GM12878 (cell line): Measurements from ENCODE around the gene UBE2M. TPM values are rescaled to one million over a fixed set of nuclear protein-coding genes. Genes with fewer than 3 reads are reported as not detected.

Experiments used
- CEBPZ ChIP-seq: fragments of 150-350 bp; IDR thresholded peaks from 2 replicates; pipeline ENCODE4 v1.6.1; 2016; ENCODE audit warnings: low read depth, low read length
- E2F4 ChIP-seq: IDR thresholded peaks from 2 replicates; pipeline ENCODE4 v1.6.1; 2012; ENCODE audit warnings: low read depth, low read length, improper control_type of control experiment
- ELK1 ChIP-seq: IDR thresholded peaks from 2 replicates; pipeline ENCODE4 v1.6.1; 2012; ENCODE audit warnings: low read depth, low read length, improper control_type of control experiment
- EP300 ChIP-seq, 2 experiments: fragments of 150-350 bp in 1 of 2; IDR thresholded peaks; 2 replicates each; pipeline ENCODE4 v1.6.1; 2011 to 2012; ENCODE audit warnings: low read depth in 2 of 2, low read length in 2 of 2, borderline replicate concordance in 1 of 2, improper control_type of control experiment in 1 of 2, inconsistent platforms in 1 of 2; ENCODE audit not compliant: control insufficient read depth in 1 of 2
- ETV6 ChIP-seq, 2 experiments: fragments of 450-650 bp in 1 of 2; IDR thresholded peaks in 1 of 2; conservative IDR thresholded peaks in 1 of 2; 2 replicates each; pipeline ENCODE4 v1.6.1; 2014; ENCODE audit warnings: antibody characterized with exemption in 1 of 2, borderline replicate concordance in 1 of 2, low read depth in 1 of 2, mild to moderate bottlenecking in 1 of 2, moderate library complexity in 1 of 2
- EZH2 ChIP-seq: IDR thresholded peaks from 2 replicates; pipeline ENCODE4 v1.6.1; 2012; ENCODE audit warnings: low read depth, mild to moderate bottlenecking, control low read depth, inconsistent platforms, low read length, borderline replicate concordance; ENCODE audit not compliant: control insufficient read depth
- GABPA ChIP-seq: IDR thresholded peaks from 2 replicates; pipeline ENCODE4 v1.6.1; 2014; ENCODE audit warnings: antibody characterized with exemption, low read depth, mild to moderate bottlenecking, inconsistent platforms
- GATAD2B ChIP-seq: fragments of 450-650 bp; conservative IDR thresholded peaks from 2 replicates; pipeline ENCODE4 v1.6.1; 2017; ENCODE audit warnings: low read depth, mild to moderate bottlenecking, moderate library complexity
- MTA2 ChIP-seq: fragments of 450-650 bp; IDR thresholded peaks from 2 replicates; pipeline ENCODE4 v1.6.1; 2016; ENCODE audit warnings: low read depth, mild to moderate bottlenecking, moderate library complexity
- NBN ChIP-seq: fragments of 450-650 bp; IDR thresholded peaks from 2 replicates; pipeline ENCODE4 v1.6.1; 2016
- NR2C1 ChIP-seq: fragments of 450-650 bp; IDR thresholded peaks from 2 replicates; pipeline ENCODE4 v1.6.1; 2017; ENCODE audit warnings: antibody characterized with exemption, mild to moderate bottlenecking, moderate library complexity
- NR2C2 ChIP-seq: IDR thresholded peaks from 2 replicates; pipeline ENCODE4 v1.6.1; 2011; ENCODE audit warnings: borderline replicate concordance, low read depth; ENCODE audit not compliant: control insufficient read depth, insufficient read length
- POU2F2 ChIP-seq: IDR thresholded peaks from 3 replicates; pipeline ENCODE4 v1.6.1; 2011; ENCODE audit warnings: low read depth, mild to moderate bottlenecking, low read length, borderline replicate concordance
- RBBP5 ChIP-seq: fragments of 200-600 bp; sonication (generic); conservative IDR thresholded peaks from 2 replicates; pipeline ENCODE4 v1.6.1; 2016
- SIN3A ChIP-seq: IDR thresholded peaks from 2 replicates; pipeline ENCODE4 v1.6.1; 2012; ENCODE audit warnings: low read depth, low read length, improper control_type of control experiment
- SPI1 ChIP-seq: IDR thresholded peaks from 2 replicates; pipeline ENCODE4 v1.6.1; 2011; ENCODE audit warnings: low read depth, mild to moderate bottlenecking, low read length, moderate library complexity, borderline replicate concordance; ENCODE audit not compliant: insufficient read depth
- TAF1 ChIP-seq: IDR thresholded peaks from 2 replicates; pipeline ENCODE4 v1.6.1; 2011; ENCODE audit warnings: mild to moderate bottlenecking, low read depth, low read length, borderline replicate concordance
- ZNF384 ChIP-seq: IDR thresholded peaks from 2 replicates; pipeline ENCODE4 v1.6.1; 2012; ENCODE audit warnings: low read depth, mild to moderate bottlenecking, low read length, improper control_type of control experiment, borderline replicate concordance
- ZNF687 ChIP-seq: fragments of 450-650 bp; IDR thresholded peaks from 2 replicates; pipeline ENCODE4 v1.6.1; 2017; ENCODE audit warnings: mild to moderate bottlenecking, moderate library complexity
- polyA plus RNA-seq, 11 experiments: library from polyadenylated mRNA; depleted of rRNA in 4 of 11; unstranded in 6 of 11; stranded (reverse) in 5 of 11; fragments of >200 nt; fragmentation: Nextera tagmentation in 4 of 11; fragmentation: Illumina TruSeq in 1 of 11; extraction: Ambion mirVana in 4 of 11; extraction: Trizol in 1 of 11; gene quantifications; 1 replicate in 1 of 11; 2 replicates in 10 of 11; pipeline versions ENCODE4 v1.2.1 to v1.2.3, GENCODE V29; 2011 to 2016; ENCODE audit warnings: inconsistent platforms in 2 of 11, missing spikeins in 2 of 11, low read depth in 1 of 11
- total RNA-seq, 4 experiments: library from RNA; depleted of rRNA in 3 of 4; stranded (reverse); fragments of >200 nt in 3 of 4; fragmentation: Illumina TruSeq in 1 of 4; extraction: Trizol in 1 of 4; gene quantifications; 2 replicates each; pipeline versions ENCODE4 v1.2.1 to v1.2.3, GENCODE V29; 2013 to 2021

Gene UBE2M
- total and polyA plus RNA-seq, 10 of the 15 experiments (the other 5 are each of a cell fraction or from before 2014, with no cell fraction given), result 1.4 to 105 (median 73.9) TPM

- TF ChIP-seq ETV6 (conservative IDR thresholded peaks at IDR 0.05 in 1 of 2, IDR thresholded peaks at IDR 0.05 in 1 of 2; ENCODE audit: borderline replicate concordance in 1 of 2, low read depth in 1 of 2) (no peak), GATAD2B (no peak; the same call in 1 of the 2 replicates), E2F4 (no peak), NR2C2 (no peak), SPI1 (peak; percentile 47; the same call in 1 of the 2 replicates), GABPA (no peak), EZH2 (no peak), NBN (peak; percentile 100), TAF1 (peak; percentile 85), ZNF687 (peak; percentile 95), RBBP5 (no peak), SIN3A (no peak), ZNF384 (no peak), EP300 (IDR thresholded peaks at IDR 0.05; ENCODE audit: borderline replicate concordance in 1 of 2, control insufficient read depth in 1 of 2, low read depth in 2 of 2, low read length in 2 of 2) (peak in 1 of 2 experiments; percentile 39; a peak in 1 of 4 replicates), POU2F2 (peak; percentile 76), NR2C1 (no peak), ELK1 (no peak), CEBPZ (no peak), MTA2 (peak; percentile 26; the same call in 1 of the 2 replicates)
Observed at GRCh38 chr19:58543826-58544590, 14.4 kb downstream of the UBE2M start, which contains the start of gene TRIM28 (continued).
